Gastrocnemius medialis (tissue), 4 donors: Measurements from ENCODE around the gene ATP6V1E1. TPM values are rescaled to one million over a fixed set of nuclear protein-coding genes. Genes with fewer than 3 reads are reported as not detected.
A peak's percentile ranks its signal among the peaks of the same experiment; 100 is the strongest.
"Not testable (repeated sequence)": the region's sequence is repeated elsewhere in the genome, so short reads cannot be mapped to it uniquely, and the experiment has no call there.

Experiments
- ATAC-seq, 2 donors: fragments of 150-250 bp; one replicate each; pipeline ENCODE4 v1.9.1; 2016
- DNase-seq, 2 donors: peaks; one replicate each; pipeline ENCODE4 v3.0.0-alpha.2; 2019
- H3K27ac ChIP-seq, 4 donors: fragments of 200-600 bp; sonication (generic); 1 replicate in 1 of 4; 2 replicates in 3 of 4; pipeline ENCODE4 v1.5.1; 2016 to 2018; ENCODE audit warnings: mild to moderate bottlenecking in 2 of 4, moderate library complexity in 1 of 4
- H3K27me3 ChIP-seq, 3 donors: fragments of 200-600 bp; sonication (generic) in 2 of 3; 1 replicate in 1 of 3; 2 replicates in 2 of 3; pipeline versions ENCODE4 v1.5.1 to v1.6.0; 2016 to 2019; ENCODE audit warnings: mild to moderate bottlenecking in 1 of 3, moderate library complexity in 1 of 3
- H3K36me3 ChIP-seq, 2 donors: fragments of 200-600 bp; sonication (generic) in 1 of 2; one replicate each; pipeline ENCODE4 v1.5.1; 2017 to 2018
- H3K4me1 ChIP-seq, 2 donors: fragments of 200-600 bp; sonication (generic) in 1 of 2; one replicate each; pipeline ENCODE4 v1.5.1; 2016 to 2017; ENCODE audit warnings: mild to moderate bottlenecking in 2 of 2
- H3K4me3 ChIP-seq, 4 donors: fragments of 200-600 bp; sonication (generic) in 3 of 4; 1 replicate in 1 of 4; 2 replicates in 3 of 4; pipeline ENCODE4 v1.5.1; 2016 to 2019; ENCODE audit warnings: mild to moderate bottlenecking in 2 of 4
- H3K9me3 ChIP-seq, 3 donors: fragments of 200-600 bp; sonication (generic) in 2 of 3; 1 replicate in 1 of 3; 2 replicates in 2 of 3; pipeline ENCODE4 v1.5.1; 2016 to 2019
- CTCF ChIP-seq, 5 experiments: fragments of 450-650 bp in 3 of 5; fragments of 200-600 bp in 2 of 5; sonication (generic) in 2 of 5; IDR thresholded peaks in 4 of 5; conservative IDR thresholded peaks in 1 of 5; 1 replicate in 4 of 5; 2 replicates in 1 of 5; pipeline ENCODE4 v1.5.1; 2016 to 2019; ENCODE audit warnings: antibody characterized with exemption in 5 of 5, mild to moderate bottlenecking in 3 of 5, moderate library complexity in 3 of 5
- POLR2A ChIP-seq, 2 donors: fragments of 450-650 bp; IDR thresholded peaks; one replicate each; pipeline ENCODE4 v1.6.1; 2017; ENCODE audit warnings: antibody characterized with exemption in 2 of 2, mild to moderate bottlenecking in 2 of 2, moderate library complexity in 2 of 2
- in situ Hi-C, 4 donors: fragments of 200-750 bp; cut with MboI; loops; one replicate each; pipeline versions ENCODE4 v1.15.0 to v1.8.0; 2017; ENCODE audit warnings: low sequenced_read_pairs in 4 of 4
- intact Hi-C: fragments of 100-400 bp; cut with DNase I; formaldehyde crosslinking; loops from one replicate; pipeline ENCODE4 v1.15.1; 2023; ENCODE audit warnings: low total_unique reads
- total RNA-seq, 4 donors: library from RNA; depleted of rRNA; stranded (reverse); fragments of >200 nt; gene quantifications; one replicate each; pipeline versions ENCODE4 v1.1.0 to v1.2.3, GENCODE V29; 2016

Gene ATP6V1E1
- total RNA-seq, 4 donors from 2014 or later = 243 to 279 (median 250) TPM

- TF ChIP-seq CTCF (IDR thresholded peaks at IDR 0.05 in 4 of 5, conservative IDR thresholded peaks at IDR 0.05 in 1 of 5) = no peak
- TF ChIP-seq POLR2A (IDR thresholded peaks at IDR 0.05) = no peak
- Histone ChIP-seq H3K9me3 (no peaks in the 10 kb centered on the region), H3K27ac (no peak overlapping the region), H3K4me3 (no peak overlapping the region), H3K36me3 (peaks cover 0 to 36% of the 10 kb centered on the region in 2 donors), H3K4me1 (no peaks in the 10 kb centered on the region), H3K27me3 (no peaks in the 10 kb centered on the region)
- no peak for DNase-seq
- ATAC-seq = no peak
- intact Hi-C loops (no loop called here), in situ Hi-C loops (no loop called here)
These were observed 26.7 kb upstream of the ATP6V1E1 start for GRCh38 chr22:17655289-17655688.

GRCh38 chr22:17648569-17648968 is 20.0 kb upstream of the ATP6V1E1 start:
- Histone ChIP-seq H3K27me3 (no peaks in the 10 kb centered on the region), H3K4me1 (peaks cover 4 to 17% of the 10 kb centered on the region in 2 donors), H3K4me3 (no peak overlapping the region), H3K36me3 (peaks cover 0 to 5% of the 10 kb centered on the region in 2 donors), H3K9me3 (no peaks in the 10 kb centered on the region), H3K27ac (no peak overlapping the region)
- TF ChIP-seq POLR2A (IDR thresholded peaks at IDR 0.05) = no peak
- no peak for TF ChIP-seq CTCF (IDR thresholded peaks at IDR 0.05 in 4 of 5, conservative IDR thresholded peaks at IDR 0.05 in 1 of 5)
- intact Hi-C loops (no loop called here), in situ Hi-C loops (loop anchor here in 1 of 4 donors (25.0 kb wide), 1 partner anchor 486 kb away; the partner anchor contains the start of gene HDHD5)
- ATAC-seq (no peak), DNase-seq (no peak)

GRCh38 chr22:17647991-17648390 is 19.4 kb upstream of the ATP6V1E1 start:
- in situ Hi-C loops = loop anchor here in 1 of 4 donors (25.0 kb wide), 1 partner anchor 486 kb away; the partner anchor contains the start of gene HDHD5
- no peaks in the 10 kb centered on the region for H3K27me3 ChIP-seq
- TF ChIP-seq CTCF (IDR thresholded peaks at IDR 0.05 in 4 of 5, conservative IDR thresholded peaks at IDR 0.05 in 1 of 5) (no peak), POLR2A (IDR thresholded peaks at IDR 0.05) (no peak)

DNA sequence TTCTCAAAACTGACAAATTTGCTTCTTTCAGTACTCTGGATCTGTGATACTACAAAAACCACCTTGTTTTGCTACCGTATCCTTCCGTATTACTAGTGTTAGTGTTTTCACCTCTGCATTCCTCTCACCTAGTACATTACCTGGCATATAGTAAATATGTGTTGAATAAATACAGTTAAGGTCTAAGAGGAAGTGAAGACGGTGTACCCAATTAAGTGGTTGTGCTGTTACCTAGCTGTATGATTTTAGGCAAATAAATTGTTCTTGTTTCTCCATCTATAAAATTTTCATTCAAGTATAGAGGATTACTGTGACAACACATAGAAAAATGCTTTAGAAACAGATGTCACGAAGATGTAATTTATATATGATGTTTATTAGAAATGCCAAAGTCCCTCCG is 18.9 kb upstream of the ATP6V1E1 start:
- H3K4me1 ChIP-seq = peaks cover 4 to 17% of the 10 kb centered on the region in 2 donors
- no peaks in the 10 kb centered on the region for H3K27me3 ChIP-seq
- H3K4me3 ChIP-seq = no peak overlapping the region
- DNase-seq (no peak), ATAC-seq (no peak)
- intact Hi-C loops = no loop called here
- in situ Hi-C loops = loop anchor here in 1 of 4 donors (25.0 kb wide), 1 partner anchor 485 kb away; the partner anchor contains the start of gene HDHD5
- H3K36me3 ChIP-seq = peaks cover 0 to 5% of the 10 kb centered on the region in 2 donors
- no peaks in the 10 kb centered on the region for H3K9me3 ChIP-seq
- TF ChIP-seq POLR2A (IDR thresholded peaks at IDR 0.05) (no peak), CTCF (IDR thresholded peaks at IDR 0.05 in 4 of 5, conservative IDR thresholded peaks at IDR 0.05 in 1 of 5) (no peak)
- H3K27ac ChIP-seq = no peak overlapping the region

More at GRCh38 chr22:17647991-17648390, 19.4 kb upstream of the ATP6V1E1 start:
- peaks cover 4 to 17% of the 10 kb centered on the region in 2 donors for H3K4me1 ChIP-seq
- DNase-seq = no peak
- H3K9me3 ChIP-seq = no peaks in the 10 kb centered on the region
- intact Hi-C loops = no loop called here
- ATAC-seq = no peak
- peaks cover 0 to 5% of the 10 kb centered on the region in 2 donors for H3K36me3 ChIP-seq
- no peak overlapping the region for H3K27ac ChIP-seq
- H3K4me3 ChIP-seq = no peak overlapping the region

- ATAC-seq, H3K36me3 ChIP-seq, DNase-seq, H3K4me3 ChIP-seq, H3K9me3 ChIP-seq, H3K27me3 ChIP-seq, intact Hi-C loops: not testable (repeated sequence)
- Histone ChIP-seq H3K27ac (peak overlapping the region in 3 of 4 donors; percentile 29 to 92 (median 44)), H3K4me1 (peaks cover 20 to 29% of the 10 kb centered on the region in 2 donors)
- in situ Hi-C loops = loop anchor here in 1 of 4 donors (25.0 kb wide), 1 partner anchor 480 kb away; the partner anchor contains the start of gene HDHD5
These were observed 13.8 kb upstream of the ATP6V1E1 start for GRCh38 chr22:17642357-17642756.
